Gastroesophageal sphincter (tissue), 3 donors: ENCODE results near the gene PWWP2B.

ENCODE experiments used
- POLR2A ChIP-seq, 2 donors: fragments of 450-650 bp; IDR thresholded peaks; one replicate each; pipeline ENCODE4 v1.6.1; 2017; ENCODE audit warnings: antibody characterized with exemption in 2 of 2, mild to moderate bottlenecking in 2 of 2, moderate library complexity in 1 of 2
- POLR2AphosphoS5 ChIP-seq: sonication (generic); formaldehyde crosslinking; IDR thresholded peaks from one replicate; pipeline ENCODE4 v1.6.1; 2017; ENCODE audit warnings: antibody characterized with exemption
- TF ChIP-seq, protein P1 (sequence below), 4 experiments: fragments of 200-600 bp in 2 of 4; fragments of 450-650 bp in 2 of 4; sonication (generic) in 1 of 4; IDR thresholded peaks; one replicate each; pipeline ENCODE4 v1.5.1; 2017 to 2019; ENCODE audit warnings: antibody characterized with exemption in 4 of 4, mild to moderate bottlenecking in 2 of 4, moderate library complexity in 2 of 4

DNA sequence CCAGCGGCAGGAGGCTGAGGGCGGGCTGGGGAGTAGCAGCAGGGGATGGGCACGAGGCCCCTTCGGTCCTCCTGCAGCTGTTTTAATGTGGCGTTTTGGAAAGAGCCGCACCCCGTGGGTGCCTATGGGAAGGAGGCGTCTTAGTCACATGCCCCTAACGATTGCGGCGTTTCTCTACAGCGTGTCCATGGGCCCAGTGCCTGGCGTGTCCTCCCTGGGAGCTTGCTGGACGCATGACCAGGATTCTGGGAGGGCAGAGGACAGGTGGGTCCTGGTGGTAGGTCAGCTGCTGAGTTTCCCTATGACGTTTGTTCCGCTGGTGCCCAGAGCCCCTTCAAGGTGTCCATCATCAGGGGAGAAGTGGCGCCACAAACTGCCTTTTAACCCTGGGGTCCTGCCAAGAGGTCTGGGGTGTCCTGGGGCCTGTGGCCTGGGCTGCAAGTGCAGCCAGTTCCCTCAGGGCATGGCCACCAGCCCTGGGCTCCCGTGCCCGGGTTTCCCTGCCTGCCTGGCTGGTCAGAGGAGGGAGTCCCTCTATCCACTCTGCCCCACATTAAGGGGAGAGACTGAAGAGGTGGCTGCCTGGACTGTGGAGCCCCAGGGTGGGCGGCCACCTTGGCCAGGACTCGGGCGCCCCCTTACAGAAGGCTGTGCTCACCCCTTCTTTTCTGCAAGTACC, 48.7 kb downstream of the PWWP2B start:
- TF ChIP-seq, protein P1, sequence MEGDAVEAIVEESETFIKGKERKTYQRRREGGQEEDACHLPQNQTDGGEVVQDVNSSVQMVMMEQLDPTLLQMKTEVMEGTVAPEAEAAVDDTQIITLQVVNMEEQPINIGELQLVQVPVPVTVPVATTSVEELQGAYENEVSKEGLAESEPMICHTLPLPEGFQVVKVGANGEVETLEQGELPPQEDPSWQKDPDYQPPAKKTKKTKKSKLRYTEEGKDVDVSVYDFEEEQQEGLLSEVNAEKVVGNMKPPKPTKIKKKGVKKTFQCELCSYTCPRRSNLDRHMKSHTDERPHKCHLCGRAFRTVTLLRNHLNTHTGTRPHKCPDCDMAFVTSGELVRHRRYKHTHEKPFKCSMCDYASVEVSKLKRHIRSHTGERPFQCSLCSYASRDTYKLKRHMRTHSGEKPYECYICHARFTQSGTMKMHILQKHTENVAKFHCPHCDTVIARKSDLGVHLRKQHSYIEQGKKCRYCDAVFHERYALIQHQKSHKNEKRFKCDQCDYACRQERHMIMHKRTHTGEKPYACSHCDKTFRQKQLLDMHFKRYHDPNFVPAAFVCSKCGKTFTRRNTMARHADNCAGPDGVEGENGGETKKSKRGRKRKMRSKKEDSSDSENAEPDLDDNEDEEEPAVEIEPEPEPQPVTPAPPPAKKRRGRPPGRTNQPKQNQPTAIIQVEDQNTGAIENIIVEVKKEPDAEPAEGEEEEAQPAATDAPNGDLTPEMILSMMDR (IDR thresholded peaks at IDR 0.05), result no peak
- TF ChIP-seq POLR2AphosphoS5 (no peak), POLR2A (IDR thresholded peaks at IDR 0.05) (no peak)
